ENCODE data around the gene TUFT1.

GRCh38 chr1:151606857-151607256 is 66.7 kb downstream of the TUFT1 start:
- TF ChIP-seq, protein P1, sequence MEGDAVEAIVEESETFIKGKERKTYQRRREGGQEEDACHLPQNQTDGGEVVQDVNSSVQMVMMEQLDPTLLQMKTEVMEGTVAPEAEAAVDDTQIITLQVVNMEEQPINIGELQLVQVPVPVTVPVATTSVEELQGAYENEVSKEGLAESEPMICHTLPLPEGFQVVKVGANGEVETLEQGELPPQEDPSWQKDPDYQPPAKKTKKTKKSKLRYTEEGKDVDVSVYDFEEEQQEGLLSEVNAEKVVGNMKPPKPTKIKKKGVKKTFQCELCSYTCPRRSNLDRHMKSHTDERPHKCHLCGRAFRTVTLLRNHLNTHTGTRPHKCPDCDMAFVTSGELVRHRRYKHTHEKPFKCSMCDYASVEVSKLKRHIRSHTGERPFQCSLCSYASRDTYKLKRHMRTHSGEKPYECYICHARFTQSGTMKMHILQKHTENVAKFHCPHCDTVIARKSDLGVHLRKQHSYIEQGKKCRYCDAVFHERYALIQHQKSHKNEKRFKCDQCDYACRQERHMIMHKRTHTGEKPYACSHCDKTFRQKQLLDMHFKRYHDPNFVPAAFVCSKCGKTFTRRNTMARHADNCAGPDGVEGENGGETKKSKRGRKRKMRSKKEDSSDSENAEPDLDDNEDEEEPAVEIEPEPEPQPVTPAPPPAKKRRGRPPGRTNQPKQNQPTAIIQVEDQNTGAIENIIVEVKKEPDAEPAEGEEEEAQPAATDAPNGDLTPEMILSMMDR (conservative IDR thresholded peaks at IDR 0.05) = no peak
- TF ChIP-seq ZFX (IDR thresholded peaks at IDR 0.05) = no peak
